Trophoblast cell (in vitro differentiated cells and primary cell): Measurements from ENCODE around the gene CTXN1.

ENCODE experiments used
- DNase-seq, 2 donors: peaks; one replicate each; pipeline ENCODE4 v3.0.0-alpha.2; 2016
- H2AFZ ChIP-seq: 2 replicates; pipeline ENCODE4 v1.6.1; 2013; ENCODE audit warnings: low read length, moderate library complexity, mild to moderate bottlenecking; ENCODE audit not compliant: insufficient read depth, poor library complexity
- H2AK5ac ChIP-seq: 2 replicates; pipeline ENCODE4 v1.6.1; 2013; ENCODE audit warnings: mild to moderate bottlenecking, low read length
- H2BK120ac ChIP-seq: 2 replicates; pipeline ENCODE4 v1.6.1; 2013; ENCODE audit warnings: low read length, mild to moderate bottlenecking, moderate library complexity; ENCODE audit not compliant: insufficient read depth, poor library complexity
- H2BK12ac ChIP-seq: 2 replicates; pipeline ENCODE4 v1.6.1; 2013; ENCODE audit warnings: mild to moderate bottlenecking, low read length, moderate library complexity
- H2BK5ac ChIP-seq: 2 replicates; pipeline ENCODE4 v1.6.1; 2013; ENCODE audit warnings: low read length, low read depth, moderate library complexity, mild to moderate bottlenecking; ENCODE audit not compliant: poor library complexity
- H3K14ac ChIP-seq: 2 replicates; pipeline ENCODE4 v1.6.1; 2013; ENCODE audit warnings: mild to moderate bottlenecking, low read length
- H3K18ac ChIP-seq: 2 replicates; pipeline ENCODE4 v1.6.1; 2013; ENCODE audit warnings: mild to moderate bottlenecking, low read length
- H3K23ac ChIP-seq: 2 replicates; pipeline ENCODE4 v1.6.1; 2013; ENCODE audit warnings: low read length
- H3K27ac ChIP-seq: 2 replicates; pipeline ENCODE4 v1.5.1; 2013; ENCODE audit warnings: low read depth, mild to moderate bottlenecking, inconsistent platforms, low read length, moderate library complexity
- H3K27me3 ChIP-seq: 2 replicates; pipeline ENCODE4 v1.6.1; 2013; ENCODE audit warnings: inconsistent platforms, mild to moderate bottlenecking, low read length, moderate library complexity; ENCODE audit not compliant: insufficient read depth
- H3K36me3 ChIP-seq, 2 experiments: 1 replicate in 1 of 2; 2 replicates in 1 of 2; pipeline ENCODE4 v1.6.1; 2013; ENCODE audit warnings: low read length in 2 of 2, mild to moderate bottlenecking in 2 of 2, moderate library complexity in 1 of 2; ENCODE audit not compliant: insufficient read depth in 2 of 2, control insufficient read depth in 1 of 2
- H3K4ac ChIP-seq: 2 replicates; pipeline ENCODE4 v1.6.1; 2013; ENCODE audit warnings: low read depth, mild to moderate bottlenecking, low read length, moderate library complexity
- H3K4me1 ChIP-seq, 2 experiments: 1 replicate in 1 of 2; 2 replicates in 1 of 2; pipeline ENCODE4 v1.6.1; 2013; ENCODE audit warnings: low read length in 2 of 2, mild to moderate bottlenecking in 2 of 2, moderate library complexity in 1 of 2; ENCODE audit not compliant: insufficient read depth in 2 of 2, control insufficient read depth in 1 of 2
- H3K4me2 ChIP-seq: 2 replicates; pipeline ENCODE4 v1.6.1; 2013; ENCODE audit warnings: inconsistent platforms, mild to moderate bottlenecking, low read length, moderate library complexity
- H3K4me3 ChIP-seq: 2 replicates; pipeline ENCODE4 v1.5.1; 2013; ENCODE audit warnings: mild to moderate bottlenecking, low read depth, low read length, inconsistent platforms
- H3K79me1 ChIP-seq: one replicate; pipeline ENCODE4 v1.6.1; 2013; ENCODE audit warnings: low read length
- H3K79me2 ChIP-seq: 2 replicates; pipeline ENCODE4 v1.6.1; 2013; ENCODE audit warnings: low read length, mild to moderate bottlenecking; ENCODE audit not compliant: control insufficient read depth, insufficient read depth, poor library complexity
- H3K9ac ChIP-seq: 2 replicates; pipeline ENCODE4 v1.6.1; 2013; ENCODE audit warnings: mild to moderate bottlenecking, low read length
- H3K9me3 ChIP-seq: 2 replicates; pipeline ENCODE4 v1.6.1; 2013; ENCODE audit warnings: low read depth, mild to moderate bottlenecking, control low read depth, inconsistent platforms, low read length; ENCODE audit not compliant: insufficient read depth
- H4K12ac ChIP-seq: 2 replicates; pipeline ENCODE4 v1.6.1; 2013; ENCODE audit warnings: low read depth, mild to moderate bottlenecking, low read length, moderate library complexity
- H4K8ac ChIP-seq: 2 replicates; pipeline ENCODE4 v1.6.1; 2013; ENCODE audit warnings: low read depth, mild to moderate bottlenecking, low read length, moderate library complexity
- H4K91ac ChIP-seq: one replicate; pipeline ENCODE4 v1.6.1; 2013; ENCODE audit warnings: low read depth, mild to moderate bottlenecking, low read length, moderate library complexity
- WGBS: extraction: QIAGEN DNeasy Blood & Tissue Kit; methylation state at CpG from one replicate; pipeline ENCODE4 v1.1.7; 2013; ENCODE audit warnings: missing lambda C conversion rate; ENCODE audit not compliant: insufficient read length, insufficient coverage; ENCODE audit errors: extremely low coverage; 5-methylcytosine and 5-hydroxymethylcytosine counted together

Gene CTXN1

DNA sequence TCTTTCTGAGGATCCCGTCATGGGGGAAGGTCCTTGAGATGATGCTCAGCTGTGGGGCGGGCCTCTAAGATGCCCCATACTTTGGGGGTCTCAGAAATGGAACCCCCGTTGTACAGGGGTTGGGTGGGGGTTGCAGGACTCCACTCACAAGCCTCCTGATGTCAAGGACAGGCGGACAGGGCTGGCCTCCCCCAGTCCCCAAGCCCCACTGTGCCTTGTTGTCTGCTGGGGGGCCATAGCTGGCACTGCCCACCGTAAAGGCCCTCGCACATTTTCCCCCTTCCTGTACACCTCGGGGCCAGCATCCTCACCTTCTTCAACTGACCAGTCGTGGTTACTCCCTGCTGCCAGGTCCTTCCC is 3.1 kb downstream of the CTXN1 start:
- Histone ChIP-seq H4K12ac (no peak overlapping the region), H2BK12ac (no peak overlapping the region), H3K79me2 (peaks cover 2% of the 10 kb centered on the region), H2AFZ (no peak overlapping the region), H3K4me1 (peaks cover 8 to 13% of the 10 kb centered on the region in 2 experiments), H2BK5ac (no peak overlapping the region), H3K23ac (no peak overlapping the region), H4K91ac (no peak overlapping the region), H3K14ac (no peak overlapping the region), H3K4me2 (no peak overlapping the region), H4K8ac (no peak overlapping the region), H3K9me3 (peaks cover 3% of the 10 kb centered on the region), H3K4me3 (no peak overlapping the region), H2BK120ac (no peak overlapping the region), H2AK5ac (no peak overlapping the region), H3K27me3 (peaks cover 6% of the 10 kb centered on the region), H3K79me1 (peaks cover 4% of the 10 kb centered on the region), H3K36me3 (peaks cover 24 to 25% of the 10 kb centered on the region in 2 experiments), H3K4ac (no peak overlapping the region), H3K9ac (no peak overlapping the region), H3K18ac (no peak overlapping the region), H3K27ac (no peak overlapping the region)
- WGBS = no CpG with 5 or more reads among the region's 8 CpGs
- no peak for DNase-seq

DNA sequence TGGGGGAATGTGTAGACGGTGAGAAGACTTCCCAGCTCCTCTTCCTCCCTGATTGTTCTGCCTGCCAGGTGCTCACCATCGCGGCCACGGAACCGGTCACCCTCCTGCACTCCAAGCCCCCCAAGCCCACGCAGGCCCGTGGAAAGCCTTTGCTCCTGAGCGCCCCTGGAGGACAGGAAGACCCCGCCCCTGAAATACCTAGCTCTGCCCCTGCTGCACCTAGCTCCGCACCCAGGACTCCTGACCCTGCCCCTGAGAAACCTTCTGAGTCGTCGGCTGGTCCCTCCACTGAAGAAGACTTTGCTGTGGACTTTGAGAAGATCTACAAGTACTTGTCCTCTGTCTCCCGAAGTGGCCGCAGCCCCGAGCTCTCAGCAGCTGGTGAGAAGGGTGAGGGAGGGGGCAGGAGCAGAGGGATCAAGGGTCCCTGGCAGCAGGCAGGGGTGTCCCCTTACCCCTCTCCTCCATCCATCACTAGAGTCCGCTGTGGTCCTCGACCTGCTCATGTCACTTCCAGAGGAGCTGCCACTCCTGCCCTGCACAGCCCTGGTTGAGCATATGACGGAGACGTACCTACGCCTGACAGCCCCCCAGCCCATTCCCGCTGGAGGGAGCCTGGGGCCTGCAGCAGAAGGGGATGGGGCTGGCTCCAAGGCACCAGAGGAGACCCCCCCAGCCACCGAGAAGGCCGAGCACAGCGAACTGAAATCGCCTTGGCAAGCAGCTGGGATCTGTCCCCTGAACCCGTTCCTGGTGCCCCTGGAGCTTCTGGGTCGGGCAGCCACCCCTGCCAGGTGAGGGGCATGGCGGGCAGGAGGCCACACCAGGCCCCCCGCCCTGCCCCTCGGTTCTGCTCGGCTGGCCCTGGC is 3.7 kb downstream of the CTXN1 start:
- Histone ChIP-seq H3K27me3 (peaks cover 12% of the 10 kb centered on the region), H2BK120ac (no peak overlapping the region), H3K27ac (no peak overlapping the region), H3K14ac (no peak overlapping the region), H3K79me2 (peaks cover 2% of the 10 kb centered on the region), H3K23ac (no peak overlapping the region), H3K79me1 (peaks cover 4% of the 10 kb centered on the region), H3K18ac (no peak overlapping the region), H4K8ac (no peak overlapping the region), H3K4me2 (no peak overlapping the region), H2AFZ (no peak overlapping the region), H3K36me3 (peaks cover 24 to 25% of the 10 kb centered on the region in 2 experiments), H3K4me1 (peaks cover 8 to 19% of the 10 kb centered on the region in 2 experiments), H3K9ac (no peak overlapping the region), H3K4ac (no peak overlapping the region), H4K91ac (no peak overlapping the region), H3K9me3 (peaks cover 3% of the 10 kb centered on the region), H2BK12ac (no peak overlapping the region), H4K12ac (no peak overlapping the region), H3K4me3 (no peak overlapping the region), H2AK5ac (no peak overlapping the region), H2BK5ac (no peak overlapping the region)
- no CpG with 5 or more reads among the region's 31 CpGs for whole genome bisulfite sequencing
- no peak for DNase-seq

DNA sequence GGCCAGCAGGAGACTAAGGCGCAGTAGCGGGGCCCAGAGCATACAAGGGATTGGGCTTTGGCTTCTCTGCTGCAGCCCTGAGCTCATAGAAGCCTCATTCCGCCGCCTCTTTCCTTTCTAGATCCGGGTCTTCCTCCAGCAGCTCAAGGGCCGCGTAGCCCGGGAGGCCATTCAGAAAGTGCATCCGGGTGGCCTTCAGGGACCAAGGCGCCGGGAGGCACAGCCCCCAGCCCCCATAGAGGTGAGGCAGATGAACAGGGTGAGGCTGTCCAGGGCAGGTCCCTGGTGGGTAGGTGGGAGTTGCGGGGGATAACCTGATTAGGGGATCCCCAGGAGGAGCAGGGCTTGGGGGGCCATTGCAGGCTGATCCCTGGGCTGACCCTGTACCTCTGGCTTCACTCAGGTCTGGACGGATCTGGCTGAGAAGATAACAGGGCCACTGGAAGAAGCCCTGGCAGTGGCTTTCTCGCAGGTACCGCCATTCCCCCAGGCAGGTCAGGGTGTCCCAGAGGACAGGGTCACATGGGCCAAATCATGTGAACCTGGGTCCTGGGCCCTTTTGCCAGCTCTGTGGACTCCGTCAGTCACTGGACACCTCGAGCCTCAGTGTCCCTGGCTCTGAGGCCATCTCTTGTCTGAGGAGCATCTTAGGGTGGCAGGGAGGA is 4.5 kb downstream of the CTXN1 start:
- Histone ChIP-seq H2AFZ (no peak overlapping the region), H4K12ac (no peak overlapping the region), H3K79me2 (peaks cover 2% of the 10 kb centered on the region), H4K91ac (no peak overlapping the region), H2BK12ac (no peak overlapping the region), H3K4me2 (peak overlapping the region; percentile 53), H2BK5ac (no peak overlapping the region), H3K4me3 (no peak overlapping the region), H4K8ac (no peak overlapping the region), H3K36me3 (peaks cover 20 to 22% of the 10 kb centered on the region in 2 experiments), H3K18ac (no peak overlapping the region), H3K9ac (no peak overlapping the region), H3K9me3 (peaks cover 3% of the 10 kb centered on the region), H3K4ac (no peak overlapping the region), H3K14ac (no peak overlapping the region), H3K79me1 (peaks cover 4% of the 10 kb centered on the region), H2AK5ac (no peak overlapping the region), H3K23ac (no peak overlapping the region), H2BK120ac (no peak overlapping the region), H3K27me3 (peaks cover 20% of the 10 kb centered on the region), H3K27ac (no peak overlapping the region), H3K4me1 (peaks cover 15 to 22% of the 10 kb centered on the region in 2 experiments)
- no CpG with 5 or more reads among the region's 17 CpGs for WGBS
- DNase-seq = peak in 1 of 2 donors; percentile 31

DNA sequence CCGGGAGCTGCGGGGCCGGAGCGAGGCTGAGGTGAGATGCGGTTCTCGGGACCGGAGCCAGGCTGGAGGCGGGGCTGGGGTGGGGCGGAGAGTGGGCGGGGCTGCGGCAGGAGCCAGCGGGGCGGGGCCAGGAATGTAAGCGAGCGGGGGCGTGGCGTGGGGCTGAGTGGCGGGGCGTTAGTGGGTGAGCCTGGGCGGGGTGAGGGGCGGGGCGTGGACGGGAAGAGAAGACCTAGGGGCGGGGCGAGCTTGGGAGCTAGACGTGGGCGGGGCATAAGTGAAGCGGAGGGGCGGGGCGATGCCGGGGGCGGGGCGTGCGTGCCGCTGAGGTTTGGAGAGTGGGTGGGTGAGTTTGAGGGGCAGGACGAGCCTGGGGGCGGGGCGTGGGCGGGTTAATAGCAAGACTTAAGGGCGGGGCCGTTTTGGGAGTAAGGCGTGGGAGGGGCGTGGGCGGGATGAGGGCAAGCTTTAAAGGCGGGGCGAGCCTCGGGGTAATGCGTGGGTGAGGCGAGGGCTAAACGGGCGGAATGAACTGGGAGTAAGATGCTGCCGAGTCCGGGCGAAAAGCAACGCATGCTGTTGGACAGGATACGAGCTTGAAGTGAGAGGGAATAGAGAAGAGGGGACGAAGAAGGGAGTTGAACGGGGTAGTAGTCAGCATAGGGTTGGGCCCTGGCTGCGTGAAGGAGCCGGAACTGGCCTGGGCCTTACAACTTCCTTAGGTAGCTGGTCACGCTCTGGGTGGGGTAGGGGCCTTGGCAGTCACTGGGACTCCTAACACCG is 5.2 kb downstream of the CTXN1 start:
- Histone ChIP-seq H3K4me1 (peaks cover 16 to 23% of the 10 kb centered on the region in 2 experiments), H2BK12ac (no peak overlapping the region), H3K9me3 (peaks cover 3% of the 10 kb centered on the region), H3K79me2 (peaks cover 2% of the 10 kb centered on the region), H3K4me3 (peak overlapping the region; percentile 78), H4K12ac (peak overlapping the region; percentile 58), H3K4ac (no peak overlapping the region), H2AFZ (peak overlapping the region; percentile 48), H2BK5ac (peak overlapping the region; percentile 77), H3K27ac (peak overlapping the region; percentile 70), H3K36me3 (peaks cover 20 to 22% of the 10 kb centered on the region in 2 experiments), H3K4me2 (peak overlapping the region; percentile 61), H2BK120ac (no peak overlapping the region), H4K8ac (peak overlapping the region; percentile 91), H3K23ac (no peak overlapping the region), H3K9ac (peak overlapping the region; percentile 14), H2AK5ac (no peak overlapping the region), H3K18ac (peak overlapping the region; percentile 91), H4K91ac (peak overlapping the region; percentile 73), H3K14ac (peak overlapping the region; percentile 79), H3K27me3 (peaks cover 27% of the 10 kb centered on the region), H3K79me1 (peaks cover 2% of the 10 kb centered on the region)
- no CpG with 5 or more reads among the region's 62 CpGs for WGBS
- DNase-seq = peak; percentile 94 to 95
